K562 (cell line): ENCODE measurements around the gene PLEKHA6.

Experiments used
- CREM ChIP-seq: IDR thresholded peaks from 2 replicates; pipeline ENCODE4 v1.6.1; 2014; ENCODE audit warnings: antibody characterized with exemption, low read depth
- CTCF ChIP-seq, 3 experiments: IDR thresholded peaks in 2 of 3; conservative IDR thresholded peaks in 1 of 3; 2 replicates each; pipeline ENCODE4 v1.5.1; 2011 to 2012; ENCODE audit warnings: low read length in 3 of 3, mild to moderate bottlenecking in 3 of 3, control low read depth in 2 of 3, improper control_type of control experiment in 1 of 3, inconsistent platforms in 1 of 3, low read depth in 1 of 3, mixed read lengths in 1 of 3, moderate library complexity in 1 of 3; ENCODE audit not compliant: insufficient read depth in 2 of 3
- FOS ChIP-seq: IDR thresholded peaks from 3 replicates; pipeline ENCODE4 v1.6.1; 2011; ENCODE audit not compliant: insufficient read length; ENCODE audit errors: extremely low read depth
- IRF9 ChIP-seq: fragments of 450-650 bp; IDR thresholded peaks from 2 replicates; pipeline ENCODE4 v1.6.1; 2016; ENCODE audit warnings: missing biosample characterization, missing genetic modification characterization
- KAT8 ChIP-seq: fragments of 450-650 bp; IDR thresholded peaks from 2 replicates; pipeline ENCODE4 v1.6.1; 2016; ENCODE audit warnings: low read depth, mild to moderate bottlenecking
- PHTF2 ChIP-seq: fragments of 250-450 bp; sonication (Bioruptor Pico); IDR thresholded peaks from 2 replicates; pipeline ENCODE4 v1.5.0; 2021; ENCODE audit warnings: mild to moderate bottlenecking
- SAP30 ChIP-seq: fragments of 200-600 bp; sonication (generic); IDR thresholded peaks from 2 replicates; pipeline ENCODE4 v1.6.1; 2012; ENCODE audit warnings: borderline replicate concordance, low read depth, mild to moderate bottlenecking, moderate library complexity, low read length, control low read depth, inconsistent platforms; ENCODE audit not compliant: insufficient read depth, poor library complexity, severe bottlenecking
- SP1 ChIP-seq: sonication (generic); formaldehyde crosslinking; IDR thresholded peaks from 2 replicates; pipeline ENCODE4 v1.8.1; 2022; ENCODE audit warnings: mild to moderate bottlenecking, missing genetic modification reagents
- TF ChIP-seq, protein P1 (sequence below), 2 experiments: fragments of 450-650 bp; formaldehyde crosslinking in 1 of 2; IDR thresholded peaks; 2 replicates each; pipeline versions ENCODE4 v1.4.0 to v1.6.1; 2014 to 2020; ENCODE audit warnings: mild to moderate bottlenecking in 2 of 2, borderline replicate concordance in 1 of 2, low read depth in 1 of 2
- TF ChIP-seq, protein P2 (sequence below): sonication (generic); formaldehyde crosslinking; IDR thresholded peaks from 2 replicates; pipeline ENCODE4 v1.8.1; 2023; ENCODE audit warnings: mild to moderate bottlenecking, missing genetic modification reagents
- TF ChIP-seq, protein P3 (sequence below): sonication (generic); formaldehyde crosslinking; IDR thresholded peaks from 2 replicates; pipeline ENCODE4 v1.5.0; 2020; ENCODE audit warnings: missing genetic modification reagents

DNA sequence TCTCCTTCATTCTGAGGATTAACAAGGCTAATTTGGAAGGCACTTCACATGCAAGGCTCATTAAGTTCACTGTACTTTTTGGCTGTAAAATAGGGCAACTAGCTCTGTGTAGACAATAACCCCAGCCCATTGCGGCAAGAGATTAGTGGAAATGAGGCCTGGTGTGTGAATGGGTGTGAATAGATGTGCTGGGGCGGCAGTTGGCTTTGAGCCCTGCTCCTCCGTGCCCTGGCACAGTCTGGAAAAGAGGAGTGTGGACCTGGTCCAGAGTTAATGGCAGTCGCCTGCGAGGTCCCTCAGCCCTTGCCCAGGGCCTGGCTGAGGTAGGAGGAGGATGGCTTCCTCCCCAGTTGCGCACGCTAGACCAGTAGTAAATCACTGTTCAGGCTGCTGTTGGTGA lies 168.3 kb downstream of the PLEKHA6 start:
- TF ChIP-seq, protein P1, sequence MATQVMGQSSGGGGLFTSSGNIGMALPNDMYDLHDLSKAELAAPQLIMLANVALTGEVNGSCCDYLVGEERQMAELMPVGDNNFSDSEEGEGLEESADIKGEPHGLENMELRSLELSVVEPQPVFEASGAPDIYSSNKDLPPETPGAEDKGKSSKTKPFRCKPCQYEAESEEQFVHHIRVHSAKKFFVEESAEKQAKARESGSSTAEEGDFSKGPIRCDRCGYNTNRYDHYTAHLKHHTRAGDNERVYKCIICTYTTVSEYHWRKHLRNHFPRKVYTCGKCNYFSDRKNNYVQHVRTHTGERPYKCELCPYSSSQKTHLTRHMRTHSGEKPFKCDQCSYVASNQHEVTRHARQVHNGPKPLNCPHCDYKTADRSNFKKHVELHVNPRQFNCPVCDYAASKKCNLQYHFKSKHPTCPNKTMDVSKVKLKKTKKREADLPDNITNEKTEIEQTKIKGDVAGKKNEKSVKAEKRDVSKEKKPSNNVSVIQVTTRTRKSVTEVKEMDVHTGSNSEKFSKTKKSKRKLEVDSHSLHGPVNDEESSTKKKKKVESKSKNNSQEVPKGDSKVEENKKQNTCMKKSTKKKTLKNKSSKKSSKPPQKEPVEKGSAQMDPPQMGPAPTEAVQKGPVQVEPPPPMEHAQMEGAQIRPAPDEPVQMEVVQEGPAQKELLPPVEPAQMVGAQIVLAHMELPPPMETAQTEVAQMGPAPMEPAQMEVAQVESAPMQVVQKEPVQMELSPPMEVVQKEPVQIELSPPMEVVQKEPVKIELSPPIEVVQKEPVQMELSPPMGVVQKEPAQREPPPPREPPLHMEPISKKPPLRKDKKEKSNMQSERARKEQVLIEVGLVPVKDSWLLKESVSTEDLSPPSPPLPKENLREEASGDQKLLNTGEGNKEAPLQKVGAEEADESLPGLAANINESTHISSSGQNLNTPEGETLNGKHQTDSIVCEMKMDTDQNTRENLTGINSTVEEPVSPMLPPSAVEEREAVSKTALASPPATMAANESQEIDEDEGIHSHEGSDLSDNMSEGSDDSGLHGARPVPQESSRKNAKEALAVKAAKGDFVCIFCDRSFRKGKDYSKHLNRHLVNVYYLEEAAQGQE (IDR thresholded peaks at IDR 0.05; ENCODE audit: borderline replicate concordance) = no peak
- TF ChIP-seq, protein P1 (CRISPR knock-in tag; IDR thresholded peaks at IDR 0.05; ENCODE audit: low read depth) = no peak
- no peak for TF ChIP-seq IRF9 (tag)
- TF ChIP-seq SAP30 = no peak
- TF ChIP-seq FOS = no peak
- no peak for TF ChIP-seq KAT8
- TF ChIP-seq, protein P2, sequence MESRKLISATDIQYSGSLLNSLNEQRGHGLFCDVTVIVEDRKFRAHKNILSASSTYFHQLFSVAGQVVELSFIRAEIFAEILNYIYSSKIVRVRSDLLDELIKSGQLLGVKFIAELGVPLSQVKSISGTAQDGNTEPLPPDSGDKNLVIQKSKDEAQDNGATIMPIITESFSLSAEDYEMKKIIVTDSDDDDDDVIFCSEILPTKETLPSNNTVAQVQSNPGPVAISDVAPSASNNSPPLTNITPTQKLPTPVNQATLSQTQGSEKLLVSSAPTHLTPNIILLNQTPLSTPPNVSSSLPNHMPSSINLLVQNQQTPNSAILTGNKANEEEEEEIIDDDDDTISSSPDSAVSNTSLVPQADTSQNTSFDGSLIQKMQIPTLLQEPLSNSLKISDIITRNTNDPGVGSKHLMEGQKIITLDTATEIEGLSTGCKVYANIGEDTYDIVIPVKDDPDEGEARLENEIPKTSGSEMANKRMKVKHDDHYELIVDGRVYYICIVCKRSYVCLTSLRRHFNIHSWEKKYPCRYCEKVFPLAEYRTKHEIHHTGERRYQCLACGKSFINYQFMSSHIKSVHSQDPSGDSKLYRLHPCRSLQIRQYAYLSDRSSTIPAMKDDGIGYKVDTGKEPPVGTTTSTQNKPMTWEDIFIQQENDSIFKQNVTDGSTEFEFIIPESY = no peak
- no peak for TF ChIP-seq PHTF2
- TF ChIP-seq CREM = no peak
- no peak for TF ChIP-seq SP1 (CRISPR knock-in tag)
- no peak for TF ChIP-seq CTCF (IDR thresholded peaks at IDR 0.05 in 2 of 3, conservative IDR thresholded peaks at IDR 0.05 in 1 of 3; ENCODE audit: insufficient read depth in 2 of 3, low read depth in 1 of 3, low read length in 3 of 3)
- TF ChIP-seq, protein P3, sequence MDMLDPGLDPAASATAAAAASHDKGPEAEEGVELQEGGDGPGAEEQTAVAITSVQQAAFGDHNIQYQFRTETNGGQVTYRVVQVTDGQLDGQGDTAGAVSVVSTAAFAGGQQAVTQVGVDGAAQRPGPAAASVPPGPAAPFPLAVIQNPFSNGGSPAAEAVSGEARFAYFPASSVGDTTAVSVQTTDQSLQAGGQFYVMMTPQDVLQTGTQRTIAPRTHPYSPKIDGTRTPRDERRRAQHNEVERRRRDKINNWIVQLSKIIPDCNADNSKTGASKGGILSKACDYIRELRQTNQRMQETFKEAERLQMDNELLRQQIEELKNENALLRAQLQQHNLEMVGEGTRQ (CRISPR knock-in tag) = no peak
